Globus pallidus (tissue), 1 donor: Measurements from ENCODE around the gene USH2A.

Experiments
- DNase-seq: peaks from one replicate; pipeline ENCODE4 v3.0.0-alpha.2; 2015; ENCODE audit warnings: low spot score

The USH2A gene

GRCh38 chr1:216123446-216124191, 299.6 kb downstream of the USH2A start:
- DNase-seq = no peak

- DNase-seq = no peak
Measured at GRCh38 chr1:216119600-216119999, 303.6 kb downstream of the USH2A start.

DNA sequence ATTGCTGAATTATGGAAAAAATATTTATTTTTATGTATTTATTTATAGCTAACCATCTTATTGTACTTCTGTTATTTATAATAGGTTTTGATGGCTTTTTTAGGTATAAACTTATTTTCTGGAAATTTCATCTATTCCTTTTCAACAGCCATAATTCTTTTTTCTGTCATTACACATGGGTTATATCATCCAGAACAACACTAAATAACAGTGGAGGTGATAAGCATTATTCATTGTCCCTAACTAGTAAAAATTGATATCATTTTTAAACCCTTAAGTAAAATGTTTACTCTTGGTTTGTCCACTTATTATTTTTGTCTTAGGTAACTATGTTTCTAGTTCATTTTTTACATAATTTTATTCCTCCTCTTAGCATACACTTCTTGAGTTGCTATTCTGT, 309.1 kb downstream of the USH2A start:
- DNase-seq = no peak

DNA sequence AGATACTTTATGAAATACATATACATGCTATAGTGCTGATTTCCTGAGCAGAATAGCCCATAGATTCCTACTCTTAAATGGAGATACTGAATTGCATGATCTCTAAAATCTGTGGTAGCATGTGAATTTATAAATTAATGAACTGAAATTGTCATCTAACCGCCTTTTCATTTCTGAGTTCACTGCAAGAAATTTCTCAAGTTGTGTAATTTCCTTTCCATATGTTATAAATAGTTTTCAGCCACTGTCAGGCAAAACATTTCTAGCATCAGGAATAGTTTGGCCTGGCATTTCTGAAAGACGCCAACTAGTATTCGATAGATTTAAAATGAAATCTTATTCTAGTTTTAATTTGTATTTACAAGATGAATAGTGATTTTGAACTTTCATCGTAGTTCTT, 310.1 kb downstream of the USH2A start:
- DNase-seq = no peak

GRCh38 chr1:216111842-216112241, 311.4 kb downstream of the USH2A start:
- no peak for DNase-seq

GRCh38 chr1:216095400-216095799, 327.8 kb downstream of the USH2A start:
- no peak for DNase-seq

- DNase-seq = no peak
Measured at GRCh38 chr1:216090556-216090955, 332.7 kb downstream of the USH2A start.

DNA sequence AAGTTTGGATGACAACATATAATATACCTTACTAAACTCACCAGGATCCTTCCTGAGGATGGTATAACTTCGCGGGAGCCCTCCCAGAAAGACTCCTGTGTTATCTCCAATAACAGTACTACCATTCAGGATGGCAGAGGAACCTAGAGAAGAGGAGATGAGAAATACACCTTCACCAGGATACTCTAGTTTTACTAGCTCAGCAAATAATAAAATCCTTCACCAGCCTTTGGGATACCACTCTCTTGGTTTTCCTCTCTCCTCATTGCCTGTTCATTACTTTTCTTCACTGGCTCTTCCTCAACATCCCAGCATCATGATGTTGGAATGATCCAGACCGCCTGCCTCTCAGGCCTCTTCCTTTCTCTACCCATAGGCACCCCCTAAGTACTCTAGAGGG, 336.6 kb downstream of the USH2A start:
- no peak for DNase-seq

DNA sequence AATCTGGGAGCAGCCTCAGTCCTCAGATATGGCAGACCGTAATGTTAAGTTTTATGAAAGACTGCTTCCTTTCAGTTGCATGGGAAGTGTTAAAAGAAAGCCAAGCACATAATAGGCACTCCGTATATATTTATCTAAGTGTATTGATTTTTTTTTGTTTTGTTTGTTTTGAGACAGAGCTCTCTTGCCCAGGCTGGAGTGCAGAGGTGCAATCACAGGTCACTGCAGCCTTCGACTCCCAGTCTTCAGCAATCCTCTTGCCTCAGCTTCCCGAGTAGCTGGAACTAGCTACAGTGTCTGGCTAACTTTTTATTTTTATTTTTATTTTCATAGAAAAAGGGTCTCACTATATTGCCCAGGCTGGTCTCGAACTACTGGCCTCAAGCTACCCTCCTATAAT, 341.8 kb downstream of the USH2A start:
- DNase-seq = no peak

DNA sequence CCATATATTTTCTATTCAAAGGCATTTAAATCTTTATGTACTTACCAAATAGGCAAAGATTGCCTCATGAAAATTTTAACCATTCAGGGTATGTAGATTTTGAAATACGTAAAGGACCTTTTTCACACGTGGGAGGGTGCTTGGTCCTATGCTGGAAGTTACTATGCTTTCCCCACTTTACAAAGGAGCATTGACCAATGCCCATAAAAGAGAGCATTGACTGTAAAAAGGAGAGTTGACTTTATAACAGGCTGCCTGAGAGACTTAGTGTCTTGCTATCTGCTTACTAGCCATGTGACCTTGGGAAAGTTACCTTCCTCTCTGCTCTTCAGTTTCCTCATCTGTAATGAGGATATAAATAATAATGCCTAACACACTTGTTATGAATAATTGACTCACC, 346.5 kb downstream of the USH2A start:
- no peak for DNase-seq

- no peak for DNase-seq
Measured at GRCh38 chr1:216075339-216075738, 347.9 kb downstream of the USH2A start.

DNA sequence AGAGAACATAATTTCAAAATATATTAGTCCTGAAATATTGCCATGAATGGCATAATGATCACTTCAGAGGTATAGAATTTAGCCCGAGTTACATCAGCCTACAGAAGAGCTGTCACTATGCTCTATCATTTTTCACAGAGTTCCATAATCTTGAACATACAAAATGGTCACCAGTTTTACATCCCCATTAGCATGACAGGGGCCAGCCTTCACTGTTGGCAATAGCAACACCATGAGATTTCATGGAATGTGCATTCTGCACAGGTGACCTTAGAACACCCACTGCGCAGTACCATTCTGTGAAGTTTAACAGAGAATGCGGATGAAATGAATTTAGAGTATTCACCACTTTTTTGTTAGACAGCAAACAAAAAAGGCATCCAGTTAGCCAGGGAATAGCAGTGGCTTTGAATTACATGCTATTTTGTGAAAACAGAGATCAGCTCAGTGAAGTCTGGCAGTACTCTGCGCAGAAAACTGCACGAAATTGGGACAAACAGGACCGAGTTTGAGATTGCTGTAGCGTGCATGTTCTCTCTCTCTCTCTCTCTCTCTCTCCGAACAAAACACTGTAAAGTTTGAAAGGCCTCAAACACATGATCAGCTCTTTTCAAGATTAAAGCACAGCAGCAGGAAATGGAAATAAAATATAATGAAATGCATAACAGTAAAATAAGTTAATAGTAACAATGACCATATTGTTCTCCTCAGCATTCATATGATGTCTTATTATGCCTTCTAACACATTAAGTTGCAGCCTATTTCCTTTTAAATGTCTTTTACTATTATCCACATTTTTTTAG, 349.3 kb downstream of the USH2A start:
- DNase-seq = no peak

DNA sequence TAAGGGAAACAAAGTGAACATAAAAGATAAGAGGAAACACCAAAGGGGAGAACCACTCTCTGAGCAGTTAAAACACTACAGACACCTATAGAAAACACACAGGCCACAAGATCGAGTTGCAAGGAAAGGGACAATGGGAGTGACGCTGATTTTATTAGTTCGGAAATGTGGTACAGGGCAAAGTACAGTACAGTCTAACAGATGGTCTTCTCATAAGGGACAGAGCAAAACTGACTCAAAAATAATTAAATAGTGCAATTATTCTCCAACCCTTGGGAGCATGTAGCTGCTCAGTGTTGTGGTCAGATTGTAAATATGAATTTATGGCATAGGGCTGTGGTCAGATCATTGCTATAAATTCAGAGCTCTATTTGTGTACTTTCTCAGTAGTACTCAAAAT, 352.0 kb downstream of the USH2A start:
- no peak for DNase-seq

GRCh38 chr1:216064643-216065042, 358.6 kb downstream of the USH2A start:
- DNase-seq = no peak

DNA sequence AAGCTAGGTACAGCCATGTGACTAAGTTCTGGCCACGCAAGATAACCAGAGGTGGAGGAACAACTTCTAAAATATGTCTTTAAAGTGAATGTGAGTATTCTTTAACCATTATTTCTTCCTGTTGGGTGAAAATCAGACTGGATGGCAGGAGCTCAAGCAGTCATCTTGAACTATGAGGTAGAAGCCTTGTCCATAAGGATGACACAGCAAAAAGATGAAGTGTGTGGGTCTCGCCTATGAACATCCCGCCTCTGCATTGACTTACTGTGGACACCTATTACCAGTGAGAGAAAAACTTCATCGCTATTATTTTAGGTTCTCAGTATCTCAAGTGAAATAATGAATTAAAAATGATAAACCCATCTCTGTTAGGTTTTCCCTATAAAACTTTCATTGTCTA, 365.3 kb downstream of the USH2A start:
- no peak for DNase-seq

DNA sequence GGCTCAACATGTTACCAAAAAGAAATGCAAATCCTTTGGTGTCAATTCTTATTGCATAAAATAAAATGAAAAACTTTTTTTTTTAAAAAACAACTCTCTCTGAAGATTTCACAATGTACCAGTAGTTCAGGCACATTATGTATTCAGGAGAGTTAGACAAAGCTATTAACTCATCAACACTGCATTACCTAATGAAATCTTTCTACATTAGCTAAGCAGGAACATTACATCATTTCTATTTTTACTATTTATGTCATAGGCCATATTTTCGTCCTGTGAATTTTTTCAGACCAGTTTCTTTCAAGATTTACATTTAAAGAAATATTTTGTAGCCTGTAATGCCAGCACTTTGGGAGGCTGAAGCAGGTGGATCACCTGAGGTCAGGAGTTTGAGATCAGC, 366.2 kb downstream of the USH2A start:
- DNase-seq = no peak

DNA sequence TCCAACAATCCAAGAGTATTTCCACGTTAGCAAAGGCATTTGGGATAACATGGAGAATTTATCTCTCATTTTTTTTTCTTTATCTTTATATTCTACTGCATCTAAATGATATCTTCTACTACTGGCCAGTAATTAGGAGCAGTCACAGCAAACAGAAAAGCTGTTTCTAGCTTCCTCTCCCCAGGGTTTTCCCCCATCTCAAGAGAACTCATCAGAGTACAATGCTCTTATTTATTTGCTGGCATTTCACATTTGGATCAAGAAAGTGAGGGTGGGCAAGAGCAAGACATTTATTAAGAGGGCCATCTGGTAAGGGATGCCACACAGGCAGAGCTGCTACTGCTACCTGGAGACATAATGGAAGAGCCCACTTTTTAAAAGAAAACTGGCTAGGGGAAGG, 368.2 kb downstream of the USH2A start:
- DNase-seq = no peak

GRCh38 chr1:216054600-216054999, 368.6 kb downstream of the USH2A start:
- no peak for DNase-seq

DNA sequence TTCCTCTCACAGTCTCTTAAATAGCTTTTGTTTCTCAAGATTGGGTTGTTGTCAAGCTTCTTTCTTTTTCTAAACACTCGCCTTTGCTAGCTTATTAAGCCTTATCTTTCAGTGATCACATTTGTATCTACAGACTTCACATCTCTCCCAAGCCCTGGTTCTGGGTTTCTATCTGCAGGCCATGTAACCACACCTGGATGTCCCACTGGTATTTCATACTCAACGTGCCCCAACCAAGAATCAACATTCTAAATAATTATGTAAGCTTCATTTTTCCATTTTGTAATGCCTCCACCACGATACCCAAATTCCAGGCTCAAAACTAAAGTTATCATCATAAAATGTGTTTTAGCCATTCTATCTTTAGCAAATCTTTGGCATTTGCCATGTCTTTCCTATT, 372.2 kb downstream of the USH2A start:
- no peak for DNase-seq

GRCh38 chr1:216049741-216050430, 373.4 kb downstream of the USH2A start:
- no peak for DNase-seq

DNA sequence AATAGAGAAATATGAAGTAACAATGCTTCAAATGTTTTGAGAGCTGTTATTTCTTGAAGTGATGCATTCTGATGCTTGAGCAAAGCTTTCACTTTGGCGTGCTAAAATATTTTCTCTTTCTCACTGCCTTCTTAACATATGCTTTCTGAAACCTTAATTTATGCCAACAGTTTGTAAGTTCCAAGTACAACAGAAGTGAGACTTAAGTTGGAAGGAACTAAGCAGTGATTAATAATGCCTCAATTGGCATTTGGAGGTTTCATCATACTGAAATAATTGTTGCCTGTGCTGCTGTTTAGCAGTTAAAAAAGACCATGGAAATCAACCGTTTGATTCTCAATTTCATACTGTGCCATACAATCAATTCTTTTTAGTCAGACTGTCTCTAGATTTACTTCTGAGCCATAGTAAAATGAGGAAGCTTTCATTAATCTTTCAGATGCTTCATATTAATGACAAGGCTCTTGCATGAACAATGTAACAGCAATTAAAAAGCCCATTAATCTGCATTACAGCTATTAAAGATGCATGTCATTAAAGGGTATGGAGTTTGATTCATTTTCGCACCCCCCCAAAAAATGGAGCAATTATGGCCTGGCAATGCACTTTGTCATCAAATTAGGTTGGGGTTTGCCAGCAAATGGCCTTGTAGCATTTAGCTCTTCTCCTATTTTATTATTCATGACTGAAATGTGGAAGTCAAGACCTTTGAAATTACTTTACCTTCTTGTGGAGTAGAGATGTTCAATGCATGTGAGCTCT, 375.3 kb downstream of the USH2A start:
- DNase-seq = no peak

GRCh38 chr1:216046336-216046735, 376.9 kb downstream of the USH2A start:
- DNase-seq = no peak
